CD4-positive, alpha-beta T cell treated with Interleukin-21 for 1 hour (primary cell): ENCODE results near the gene ZNF236.
A peak's percentile ranks its signal among the peaks of the same experiment; 100 is the strongest.
"Not testable (repeated sequence)": the region's sequence is repeated elsewhere in the genome, so short reads cannot be mapped to it uniquely, and the experiment has no call there.

Source experiments
- DNase-seq: peaks from one replicate; pipeline ENCODE4 v3.0.0-alpha.2; 2020

The ZNF236 gene

GRCh38 chr18:76977684-76978232, 155.4 kb downstream of the ZNF236 start:
- no peak for DNase-seq

- DNase-seq = no peak
These were observed 156.3 kb downstream of the ZNF236 start for GRCh38 chr18:76978616-76979015.

- DNase-seq = no peak
These were observed 156.9 kb downstream of the ZNF236 start for GRCh38 chr18:76979111-76979751.

GRCh38 chr18:76979906-76980305, 157.5 kb downstream of the ZNF236 start:
- DNase-seq = no peak

- DNase-seq = no peak
These were observed 158.5 kb downstream of the ZNF236 start for GRCh38 chr18:76980663-76981395.

GRCh38 chr18:76981396-76981968, 159.1 kb downstream of the ZNF236 start:
- DNase-seq = no peak

DNA sequence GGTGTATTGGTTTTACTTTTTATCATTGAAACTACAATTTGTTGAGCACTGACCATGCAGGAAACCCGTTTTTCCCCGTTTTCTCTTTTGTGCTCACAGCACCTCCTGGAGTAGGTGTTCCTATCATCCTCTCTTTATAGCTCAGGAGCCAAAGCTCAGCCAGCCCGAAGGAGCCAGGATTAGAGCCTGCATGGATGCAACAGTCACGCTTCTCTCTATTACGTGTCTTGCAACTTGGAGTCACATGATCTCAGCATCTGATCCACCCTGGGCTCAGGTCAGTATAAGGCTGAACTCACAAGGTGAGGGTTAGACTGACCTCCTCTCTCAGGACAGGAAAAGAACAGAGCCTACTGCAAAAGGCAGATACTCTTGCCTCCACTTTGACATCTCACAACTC, 159.7 kb downstream of the ZNF236 start:
- DNase-seq = no peak

DNA sequence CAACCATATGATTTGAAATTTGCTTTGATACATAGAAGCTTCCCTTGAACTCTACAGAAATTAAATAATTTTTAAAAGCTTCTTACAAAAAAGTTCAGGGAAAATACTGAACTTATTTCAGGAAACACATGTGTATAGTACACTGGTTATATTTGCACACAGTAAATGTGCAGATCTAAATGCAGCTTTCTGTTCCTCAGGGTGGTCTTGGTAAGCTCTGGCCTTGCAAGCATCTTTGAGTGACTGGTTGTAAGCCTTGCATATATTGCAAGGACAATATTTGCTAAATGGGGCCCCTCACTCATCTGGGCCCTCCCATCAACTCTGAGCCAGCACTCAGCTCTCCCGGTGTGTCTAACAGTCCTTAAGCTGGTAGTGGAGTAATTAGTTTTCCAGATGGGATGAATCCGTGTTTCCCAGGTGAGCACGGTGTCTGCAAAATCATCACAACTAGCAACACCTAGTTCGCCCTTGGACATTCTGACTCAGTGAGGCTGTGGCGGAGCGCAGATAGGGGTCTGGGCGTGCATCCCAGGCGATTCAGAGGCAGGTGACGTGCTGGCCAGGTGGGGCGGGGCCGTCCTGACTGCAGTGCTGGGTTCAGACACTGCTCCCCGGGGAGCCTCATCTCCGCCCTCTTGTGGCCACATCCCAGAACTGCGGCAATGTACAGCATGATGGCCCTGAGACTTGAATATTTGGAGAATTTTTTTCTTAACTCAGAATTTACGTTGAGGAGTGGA, 160.7 kb downstream of the ZNF236 start:
- peak; percentile 84 for DNase-seq

DNA sequence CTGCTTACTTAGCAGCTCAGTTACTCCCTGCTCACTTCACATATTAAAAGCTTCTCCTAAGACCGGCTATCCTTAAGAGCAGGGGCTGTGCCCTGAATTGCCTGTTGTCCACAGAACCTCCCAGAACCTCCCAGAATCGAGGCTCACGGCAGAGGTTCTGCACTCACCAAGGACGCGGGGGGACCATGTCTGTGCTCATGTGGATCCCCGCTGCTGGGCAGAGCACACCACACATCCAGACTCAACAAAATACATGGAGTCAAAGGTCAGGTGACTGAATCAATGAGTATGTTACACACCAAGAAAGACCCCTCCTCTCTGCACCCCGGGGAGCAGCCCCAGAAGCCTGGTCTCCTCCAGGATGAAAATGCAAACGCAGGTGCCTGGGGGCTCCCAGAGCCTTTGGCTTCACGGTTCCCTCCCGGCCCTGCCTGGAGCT, 161.3 kb downstream of the ZNF236 start:
- no peak for DNase-seq

- DNase-seq = no peak
These were observed 162.1 kb downstream of the ZNF236 start for GRCh38 chr18:76984193-76985155.

DNA sequence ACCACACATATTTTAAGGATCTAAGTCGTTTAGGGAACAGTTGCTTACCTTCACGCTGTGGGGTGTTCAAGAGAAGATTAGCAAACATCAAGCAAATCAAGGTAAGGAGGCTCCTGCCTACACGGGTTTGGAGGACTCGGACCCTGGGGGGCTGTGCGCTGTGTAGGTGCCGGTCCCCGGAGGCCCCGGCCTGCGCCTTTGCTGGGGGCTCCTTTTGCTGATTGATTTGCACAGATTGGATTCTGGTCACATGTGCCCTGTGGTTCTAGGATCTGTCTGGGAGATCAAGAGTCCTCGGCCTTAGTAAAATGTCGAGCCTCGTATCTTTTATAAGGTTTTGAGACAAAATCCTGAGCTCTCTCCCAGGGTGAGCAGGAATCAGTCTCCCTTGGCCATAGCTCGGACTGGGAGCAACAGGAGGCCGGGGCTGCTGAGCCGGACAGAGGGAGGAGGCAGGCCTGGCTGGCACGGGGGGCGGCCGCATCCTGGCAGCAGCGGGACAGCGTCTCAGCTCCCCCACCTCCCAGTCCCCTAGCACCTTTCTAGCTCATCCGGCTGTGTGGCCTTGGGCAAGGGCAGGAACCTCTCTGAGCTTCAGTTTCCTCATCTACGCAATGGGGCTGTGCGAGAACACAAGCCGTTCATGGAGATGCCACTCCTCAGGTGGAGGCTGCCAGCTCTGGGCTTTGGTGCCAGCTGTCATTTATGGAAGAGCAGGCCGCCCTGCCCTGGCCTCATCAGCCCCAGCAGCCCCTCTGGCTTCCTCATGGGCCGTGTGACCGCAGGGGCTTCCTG, 163.0 kb downstream of the ZNF236 start:
- no peak for DNase-seq

DNA sequence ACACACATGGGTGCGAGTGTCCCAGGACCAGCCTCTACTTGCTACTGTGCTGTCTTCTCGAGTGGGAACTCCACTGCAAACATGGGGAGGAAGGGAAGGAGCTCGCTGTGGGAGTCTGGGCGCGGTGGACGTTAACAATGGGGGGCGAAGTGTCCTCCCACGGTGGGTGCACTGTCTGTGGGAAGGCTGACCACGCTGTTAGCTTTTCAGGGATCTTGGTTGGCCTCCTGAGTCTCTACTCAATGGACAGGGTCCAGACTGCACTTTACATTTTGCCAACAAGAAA, 163.5 kb downstream of the ZNF236 start:
- no peak for DNase-seq

DNA sequence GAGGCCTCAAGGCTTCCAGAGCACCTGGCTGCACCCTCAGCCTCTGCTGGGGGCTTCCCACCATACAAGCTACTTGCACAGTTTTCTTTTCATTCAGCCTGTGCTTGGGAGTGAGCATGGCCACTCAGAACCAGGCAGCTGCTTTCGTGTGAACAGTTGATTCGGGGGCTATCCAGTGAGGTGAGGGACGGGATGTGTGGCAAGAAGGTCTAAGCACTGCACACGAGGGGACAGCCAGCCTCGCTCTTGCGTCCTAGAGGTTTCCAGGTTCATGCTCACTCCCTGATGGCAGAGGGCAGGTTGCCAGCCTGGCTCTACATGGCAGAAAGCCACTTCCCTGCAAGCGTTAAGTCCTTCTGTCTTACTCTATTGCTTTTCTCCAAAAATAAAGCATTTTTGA, 164.0 kb downstream of the ZNF236 start:
- DNase-seq = no peak

GRCh38 chr18:76988031-76988826, 165.9 kb downstream of the ZNF236 start:
- DNase-seq = no peak

GRCh38 chr18:76988827-76989646, 166.7 kb downstream of the ZNF236 start:
- no peak for DNase-seq

- no peak for DNase-seq
These were observed 167.4 kb downstream of the ZNF236 start for GRCh38 chr18:76989647-76990190.

DNA sequence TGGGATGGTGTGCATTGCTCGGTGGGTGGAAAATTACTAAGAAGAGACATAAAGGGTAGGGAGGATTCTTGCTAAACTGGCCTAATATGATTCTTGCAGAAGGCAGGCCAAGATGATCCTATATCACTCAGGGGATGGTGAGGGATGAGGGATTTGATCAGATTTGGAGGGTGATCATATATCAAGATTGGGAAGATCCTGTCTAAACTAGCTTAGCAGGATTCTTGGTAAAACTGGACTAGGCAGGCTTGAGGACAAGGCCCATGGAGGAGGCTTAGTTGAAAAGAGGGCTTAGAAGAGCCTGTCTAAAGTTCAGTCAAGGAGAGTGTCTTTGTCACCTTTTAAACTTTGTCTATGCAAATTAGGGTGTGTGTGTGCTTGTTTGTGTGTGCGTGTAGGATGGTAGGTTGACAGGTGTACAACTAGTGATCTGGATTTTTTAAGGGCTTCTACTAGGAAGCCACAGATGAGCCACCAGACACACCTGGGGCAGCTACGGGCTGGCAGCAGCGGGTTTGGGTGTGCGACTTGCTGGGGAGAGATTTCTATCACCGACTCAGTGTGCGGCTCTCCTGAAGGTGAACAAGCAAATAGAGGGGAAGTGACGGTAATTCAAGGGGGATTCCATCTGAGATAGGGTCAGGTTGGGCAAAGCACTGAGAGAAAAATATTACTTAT, 168.1 kb downstream of the ZNF236 start:
- DNase-seq = not testable (repeated sequence)

DNA sequence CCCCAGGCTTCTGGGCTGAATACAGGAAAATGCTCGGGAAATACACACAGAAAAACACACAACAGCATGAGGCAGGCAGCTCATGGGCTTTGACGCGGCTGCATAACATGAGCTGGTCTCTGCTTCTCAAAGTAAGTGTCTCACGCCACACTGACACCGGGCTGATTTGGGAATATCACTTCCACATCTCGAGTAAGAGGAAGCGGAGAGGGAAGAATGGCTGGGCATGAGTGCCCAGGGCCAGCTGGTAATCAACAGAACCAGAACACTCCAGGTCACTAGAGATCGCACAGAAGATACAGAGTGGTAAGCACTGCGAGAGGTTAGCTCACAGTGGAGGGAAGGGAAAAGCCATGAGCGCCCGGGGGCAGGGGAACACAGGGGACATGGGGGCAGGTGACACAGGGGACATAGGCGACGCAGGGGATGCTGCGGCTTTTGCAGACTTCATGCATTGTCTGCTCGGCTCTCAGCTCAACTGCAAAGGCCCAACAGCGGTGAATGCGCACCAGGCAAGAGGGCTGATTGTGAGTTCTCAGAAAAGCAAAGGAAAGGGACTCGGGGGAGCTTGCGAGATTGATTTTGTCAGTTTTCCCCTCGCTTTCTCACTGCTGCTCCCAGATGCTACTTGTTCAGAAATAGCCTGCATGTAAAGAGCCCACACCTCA, 168.8 kb downstream of the ZNF236 start:
- no peak for DNase-seq
